ENCODE data around the gene PRICKLE4.

DNA sequence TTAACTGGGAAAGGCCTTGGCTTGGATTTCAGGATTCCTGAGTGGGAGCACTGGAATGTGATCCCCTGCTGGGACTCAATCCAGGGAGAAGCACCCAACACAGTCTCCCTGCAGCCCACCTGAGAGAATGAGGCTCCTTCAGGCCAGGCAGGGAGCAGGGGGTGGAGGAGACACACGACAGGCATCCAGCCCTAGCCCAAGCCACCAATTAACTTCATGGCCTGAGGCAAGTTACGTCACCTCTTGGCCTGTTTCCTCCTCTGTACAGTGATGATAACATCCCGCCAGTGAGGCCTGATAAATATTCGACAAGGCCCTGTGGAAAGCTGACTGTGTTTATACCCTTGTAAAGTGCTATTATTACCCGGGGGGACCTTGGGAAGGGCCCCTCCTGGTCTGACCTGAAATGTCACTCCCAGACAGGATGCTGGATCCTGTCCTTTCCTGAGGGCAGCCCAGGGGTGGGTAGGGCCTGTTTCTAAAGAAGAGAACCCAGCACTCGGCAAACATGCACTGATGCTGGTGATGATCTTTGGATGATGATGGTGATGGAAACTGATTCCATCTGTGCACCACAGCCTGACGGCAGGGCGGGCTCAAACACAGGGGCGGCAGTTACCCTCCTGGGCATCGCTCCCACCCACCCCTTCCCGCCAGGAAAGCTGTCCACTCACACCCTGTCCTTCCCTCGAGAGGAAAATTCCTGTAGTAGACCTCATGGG lies 13.3 kb upstream of the PRICKLE4 start:
- TF ChIP-seq OSR1 (CRISPR knock-in tag; IDR thresholded peaks at IDR 0.05) (no peak), ZFP30 (CRISPR knock-in tag; IDR thresholded peaks at IDR 0.05) (no peak), ZNF565 (CRISPR knock-in tag; conservative IDR thresholded peaks at IDR 0.05; ENCODE audit: low read depth) (no peak), RARB (CRISPR knock-in tag; IDR thresholded peaks at IDR 0.05) (no peak), POU6F1 (CRISPR knock-in tag; IDR thresholded peaks at IDR 0.05; ENCODE audit: borderline replicate concordance, low read depth) (no peak)
